Measurements from ENCODE around the gene RRAS. TPM values are rescaled to one million over a fixed set of nuclear protein-coding genes. Genes with fewer than 3 reads are reported as not detected.
A peak's percentile ranks its signal among the peaks of the same experiment; 100 is the strongest.

RRAS gene
- total RNA-seq, 1 experiment from 2014 or later: 55.9 TPM

- H3K27ac ChIP-seq (ENCODE audit: low read depth, low read length): peak overlapping the region; percentile 34
- ATAC-seq (no peak), DNase-seq (ENCODE audit: low read depth, low spot score) (no peak)
- RAD21 ChIA-PET (ENCODE audit: low non-redundant PET in 1 of 2, low total read pairs in 2 of 2, uncharacterized antibody in 2 of 2, unreplicated experiment in 2 of 2): no interaction called here
- H3K9me3 ChIP-seq (ENCODE audit: control insufficient read depth in 1 of 2, insufficient read depth in 1 of 2, low read depth in 1 of 2, low read length in 2 of 2): no peaks in the 10 kb centered on the region
- H4K20me1 ChIP-seq (ENCODE audit: insufficient read depth): peaks cover 35% of the 10 kb centered on the region; the same call in 1 of the 2 replicates
- H3K36me3 ChIP-seq (ENCODE audit: control insufficient read depth in 1 of 2, insufficient read depth in 2 of 2, low read length in 2 of 2): peaks cover 22 to 38% of the 10 kb centered on the region in 2 experiments; a peak in 3 of 4 replicates
- peaks cover 76% of the 10 kb centered on the region for H3K79me2 ChIP-seq (ENCODE audit: insufficient read depth, low read length)
- H3K27me3 ChIP-seq (ENCODE audit: insufficient read depth, low read length): no peaks in the 10 kb centered on the region
- peaks cover 25 to 38% of the 10 kb centered on the region in 2 experiments for H3K4me1 ChIP-seq (ENCODE audit: control insufficient read depth in 1 of 2, insufficient read depth in 2 of 2, low read length in 2 of 2)
- POLR2A ChIA-PET: interaction anchor here (1.4 kb wide), 1 partner anchor 133 kb away, joined by 4 read pairs; no protein-coding TSS in a partner anchor
- peak overlapping the region; percentile 27; the same call in 1 of the 2 replicates for H3K9ac ChIP-seq (ENCODE audit: low read length)
- peak overlapping the region; percentile 58 for H3K4me2 ChIP-seq (ENCODE audit: low read length)
- no peak overlapping the region for H2AFZ ChIP-seq (ENCODE audit: low read depth, low read length, poor library complexity, severe bottlenecking)
- no peak overlapping the region for H3K4me3 ChIP-seq (replicated peaks in 1 of 2; ENCODE audit: low read depth in 1 of 2, low read length in 2 of 2)
- intact Hi-C loops (cut with micrococcal nuclease): loop anchor here (5.0 kb wide), 2 partner anchors 88 to 108 kb away; partner anchors contain the start of gene PRR12
- TF ChIP-seq SRF (IDR thresholded peaks at IDR 0.05; ENCODE audit: low read depth) (no peak), EZH2 (IDR thresholded peaks at IDR 0.05) (no peak), ZFX (IDR thresholded peaks at IDR 0.05) (no peak), ZNF274 (IDR thresholded peaks at IDR 0.05; ENCODE audit: low read depth, low read length) (no peak), POLR2A (IDR thresholded peaks at IDR 0.05; ENCODE audit: borderline replicate concordance, extremely low read depth, insufficient read depth, insufficient read length) (no peak), SIN3A (IDR thresholded peaks at IDR 0.05; ENCODE audit: low read depth) (no peak), REST (IDR thresholded peaks at IDR 0.05; ENCODE audit: low read depth) (no peak), POLR2AphosphoS5 (IDR thresholded peaks at IDR 0.05; ENCODE audit: low read depth, low read length) (no peak), ATF3 (IDR thresholded peaks at IDR 0.05) (no peak), EZH2phosphoT487 (IDR thresholded peaks at IDR 0.05; ENCODE audit: borderline replicate concordance) (no peak), CBX3 (IDR thresholded peaks at IDR 0.05; ENCODE audit: low read depth) (no peak), TCF7L2 (IDR thresholded peaks at IDR 0.05; ENCODE audit: borderline replicate concordance, extremely low read depth, insufficient read depth, insufficient read length) (no peak), CTCF (IDR thresholded peaks at IDR 0.05 in 2 of 3, conservative IDR thresholded peaks at IDR 0.05 in 1 of 3; ENCODE audit: borderline replicate concordance in 1 of 3, insufficient read depth in 1 of 3, low read depth in 2 of 3, low read length in 2 of 3) (no peak), EGR1 (IDR thresholded peaks at IDR 0.05; ENCODE audit: low read depth) (no peak), MAX (IDR thresholded peaks at IDR 0.05) (no peak), FOSL1 (IDR thresholded peaks at IDR 0.05; ENCODE audit: low read depth) (no peak), RAD21 (IDR thresholded peaks at IDR 0.05; ENCODE audit: low read depth) (no peak), ELF1 (IDR thresholded peaks at IDR 0.05; ENCODE audit: borderline replicate concordance, low read depth) (no peak)
- CTCF ChIA-PET: no interaction called here
- BruUV-seq (replicated peaks): no TSS peak
- H3K9me2 ChIP-seq (ENCODE audit: insufficient read depth): no peaks in the 10 kb centered on the region
Observed at GRCh38 chr19:49679771-49680413, 39.9 kb upstream of the RRAS start.

All from HCT116 (cell line).